Astrocyte (in vitro differentiated cells and primary cell): ENCODE data around the gene DNAJB2. TPM values are rescaled to one million over a fixed set of nuclear protein-coding genes. Genes with fewer than 3 reads are reported as not detected.

Source experiments
- DNase-seq: peaks from one replicate; pipeline ENCODE4 v3.0.0-alpha.2; 2010; ENCODE audit warnings: low read depth
- FAIRE-seq: peaks from 2 replicates; lab custom pipeline; 2011; peaks lifted over from hg19 to GRCh38; lab: Jason Lieb, UNC
- H2AFZ ChIP-seq: 2 replicates; pipeline ENCODE4 v1.6.0; 2012; ENCODE audit warnings: low read depth, low read length, inconsistent platforms
- H3K27ac ChIP-seq: 2 replicates; pipeline ENCODE4 v1.5.1; 2011; ENCODE audit warnings: low read depth, low read length, inconsistent platforms
- H3K27me3 ChIP-seq: 2 replicates; pipeline ENCODE4 v1.6.0; 2011; ENCODE audit warnings: low read length, inconsistent platforms; ENCODE audit not compliant: insufficient read depth
- H3K36me3 ChIP-seq: 2 replicates; pipeline ENCODE4 v1.5.1; 2011; ENCODE audit warnings: low read length, inconsistent platforms; ENCODE audit not compliant: insufficient read depth
- H3K4me1 ChIP-seq: 2 replicates; pipeline ENCODE4 v1.5.1; 2011; ENCODE audit warnings: low read length, inconsistent platforms; ENCODE audit not compliant: insufficient read depth
- H3K4me2 ChIP-seq: 2 replicates; pipeline ENCODE4 v1.6.0; 2012; ENCODE audit warnings: low read length, inconsistent platforms
- H3K4me3 ChIP-seq: 2 replicates; pipeline ENCODE4 v1.5.1; 2011; ENCODE audit warnings: low read depth, mild to moderate bottlenecking, low read length, inconsistent platforms; ENCODE audit not compliant: insufficient read depth
- H3K79me2 ChIP-seq: 2 replicates; pipeline ENCODE4 v1.6.0; 2012; ENCODE audit warnings: mild to moderate bottlenecking, low read length, inconsistent platforms; ENCODE audit not compliant: insufficient read depth
- H3K9ac ChIP-seq: 2 replicates; pipeline ENCODE4 v1.6.0; 2012; ENCODE audit warnings: mild to moderate bottlenecking, low read length, inconsistent platforms
- H3K9me3 ChIP-seq: 2 replicates; pipeline ENCODE4 v1.5.1; 2012; ENCODE audit warnings: low read depth, mild to moderate bottlenecking, low read length, inconsistent platforms; ENCODE audit not compliant: insufficient read depth
- H4K20me1 ChIP-seq: 2 replicates; pipeline ENCODE4 v1.6.0; 2012; ENCODE audit warnings: low read length, inconsistent platforms; ENCODE audit not compliant: insufficient read depth
- H3K27ac Mint-ChIP-seq: one replicate; pipeline ENCODE4 v1.8.0; 2021; ENCODE audit warnings: mild to moderate bottlenecking, mixed read lengths; ENCODE audit not compliant: unreplicated experiment
- H3K27me3 Mint-ChIP-seq: one replicate; pipeline ENCODE4 v1.8.0; 2021; ENCODE audit warnings: low read depth, mixed read lengths; ENCODE audit not compliant: unreplicated experiment
- H3K36me3 Mint-ChIP-seq: one replicate; pipeline ENCODE4 v1.8.0; 2021; ENCODE audit warnings: low read depth, mixed read lengths; ENCODE audit not compliant: unreplicated experiment
- H3K4me1 Mint-ChIP-seq: one replicate; pipeline ENCODE4 v1.8.0; 2021; ENCODE audit warnings: low read depth, mixed read lengths; ENCODE audit not compliant: unreplicated experiment
- H3K4me3 Mint-ChIP-seq: one replicate; pipeline ENCODE4 v1.8.0; 2021; ENCODE audit warnings: mild to moderate bottlenecking, moderate library complexity, mixed read lengths; ENCODE audit not compliant: unreplicated experiment
- H3K9me3 Mint-ChIP-seq: one replicate; pipeline ENCODE4 v1.8.0; 2021; ENCODE audit warnings: mild to moderate bottlenecking, mixed read lengths; ENCODE audit not compliant: unreplicated experiment
- EZH2 ChIP-seq: IDR thresholded peaks from 2 replicates; pipeline ENCODE4 v1.6.1; 2012; ENCODE audit warnings: mild to moderate bottlenecking, low read length, inconsistent platforms; ENCODE audit not compliant: insufficient read depth
- total RNA-seq: library from RNA; stranded (reverse); gene quantifications from 2 replicates; pipeline ENCODE4 v1.2.1, GENCODE V29; 2021
- TF ChIP-seq, protein P1 (sequence below): IDR thresholded peaks from 2 replicates; pipeline ENCODE4 v1.5.1; 2011; ENCODE audit warnings: low read depth, mild to moderate bottlenecking, inconsistent platforms, low read length, moderate library complexity; ENCODE audit not compliant: insufficient read depth

The DNAJB2 gene
- total RNA-seq, 1 donor from 2014 or later = 53.9 TPM

DNA sequence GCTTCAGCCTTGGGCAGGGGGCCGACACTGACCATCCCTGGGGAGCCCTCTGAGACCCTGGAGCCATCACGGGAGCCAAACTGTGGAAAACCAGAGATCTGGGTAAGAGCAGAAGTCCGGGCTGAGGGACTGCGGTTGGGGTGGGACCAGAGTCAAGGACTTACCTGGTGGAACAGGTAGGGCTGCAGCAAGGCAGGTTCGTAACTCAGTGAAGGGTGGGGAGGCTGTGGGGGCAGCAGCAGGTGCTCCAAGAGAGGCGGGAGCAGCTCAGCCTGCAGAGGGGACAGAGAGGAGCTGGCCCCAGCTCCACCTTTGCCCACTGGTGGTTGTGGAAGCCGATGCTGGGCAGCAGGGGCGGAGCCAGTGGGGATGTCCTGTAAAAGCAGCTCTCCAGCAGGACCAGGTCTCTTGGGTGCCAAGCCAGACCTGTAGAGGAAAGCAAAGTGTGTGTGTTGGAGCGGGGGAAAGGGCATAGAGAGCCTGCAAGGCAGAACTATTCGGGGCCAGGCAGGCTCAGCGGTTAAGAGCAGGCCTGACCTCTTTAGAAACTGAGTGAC is 23.3 kb downstream of the DNAJB2 start:
- Histone ChIP-seq H3K4me2 (no peak overlapping the region), H4K20me1 (peaks cover 1% of the 10 kb centered on the region), H3K79me2 (no peaks in the 10 kb centered on the region), H2AFZ (no peak overlapping the region), H3K36me3 (no peaks in the 10 kb centered on the region), H3K4me3 (no peak overlapping the region), H3K9me3 (no peaks in the 10 kb centered on the region), H3K9ac (no peak overlapping the region), H3K27me3 (peaks cover 3% of the 10 kb centered on the region), H3K4me1 (no peaks in the 10 kb centered on the region), H3K27ac (no peak overlapping the region)
- TF ChIP-seq, protein P1, sequence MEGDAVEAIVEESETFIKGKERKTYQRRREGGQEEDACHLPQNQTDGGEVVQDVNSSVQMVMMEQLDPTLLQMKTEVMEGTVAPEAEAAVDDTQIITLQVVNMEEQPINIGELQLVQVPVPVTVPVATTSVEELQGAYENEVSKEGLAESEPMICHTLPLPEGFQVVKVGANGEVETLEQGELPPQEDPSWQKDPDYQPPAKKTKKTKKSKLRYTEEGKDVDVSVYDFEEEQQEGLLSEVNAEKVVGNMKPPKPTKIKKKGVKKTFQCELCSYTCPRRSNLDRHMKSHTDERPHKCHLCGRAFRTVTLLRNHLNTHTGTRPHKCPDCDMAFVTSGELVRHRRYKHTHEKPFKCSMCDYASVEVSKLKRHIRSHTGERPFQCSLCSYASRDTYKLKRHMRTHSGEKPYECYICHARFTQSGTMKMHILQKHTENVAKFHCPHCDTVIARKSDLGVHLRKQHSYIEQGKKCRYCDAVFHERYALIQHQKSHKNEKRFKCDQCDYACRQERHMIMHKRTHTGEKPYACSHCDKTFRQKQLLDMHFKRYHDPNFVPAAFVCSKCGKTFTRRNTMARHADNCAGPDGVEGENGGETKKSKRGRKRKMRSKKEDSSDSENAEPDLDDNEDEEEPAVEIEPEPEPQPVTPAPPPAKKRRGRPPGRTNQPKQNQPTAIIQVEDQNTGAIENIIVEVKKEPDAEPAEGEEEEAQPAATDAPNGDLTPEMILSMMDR = no peak
- TF ChIP-seq EZH2 = no peak
- DNase-seq (no peak), FAIRE-seq (no peak)
- Mint-ChIP-seq H3K27ac (no peak overlapping the region), H3K27me3 (peaks cover 21% of the 10 kb centered on the region), H3K4me1 (peaks cover 11% of the 10 kb centered on the region), H3K36me3 (peaks cover 24% of the 10 kb centered on the region), H3K9me3 (no peaks in the 10 kb centered on the region), H3K4me3 (no peak overlapping the region)

DNA sequence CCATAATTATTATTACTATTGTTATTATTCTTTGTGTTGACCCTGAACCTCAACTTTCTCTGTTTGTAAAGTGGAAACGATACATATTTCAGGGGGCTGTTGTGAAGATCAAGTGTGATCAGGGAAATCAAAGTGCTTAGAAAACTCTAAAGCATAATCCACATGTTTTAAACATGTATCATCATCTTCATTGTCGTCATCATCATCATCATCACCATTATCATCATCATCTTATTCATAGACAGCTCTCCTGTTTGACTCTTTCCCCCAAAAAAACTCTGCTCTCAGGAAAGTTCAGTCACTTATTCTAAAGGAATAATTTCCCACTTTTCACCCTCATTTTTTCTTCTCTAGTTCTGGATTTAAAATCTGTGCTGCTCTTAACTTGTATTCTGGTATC is 25.1 kb downstream of the DNAJB2 start:
- Histone ChIP-seq H3K27me3 (peaks cover 3% of the 10 kb centered on the region), H2AFZ (no peak overlapping the region), H4K20me1 (peaks cover 6% of the 10 kb centered on the region), H3K9me3 (no peaks in the 10 kb centered on the region), H3K9ac (no peak overlapping the region), H3K4me2 (no peak overlapping the region), H3K4me3 (no peak overlapping the region), H3K27ac (no peak overlapping the region), H3K4me1 (peaks cover 4% of the 10 kb centered on the region), H3K79me2 (no peaks in the 10 kb centered on the region), H3K36me3 (no peaks in the 10 kb centered on the region)
- DNase-seq (no peak), FAIRE-seq (no peak)
- Mint-ChIP-seq H3K27ac (no peak overlapping the region), H3K4me1 (peaks cover 5% of the 10 kb centered on the region), H3K36me3 (peaks cover 24% of the 10 kb centered on the region), H3K27me3 (peaks cover 19% of the 10 kb centered on the region), H3K4me3 (no peak overlapping the region), H3K9me3 (no peaks in the 10 kb centered on the region)
- TF ChIP-seq, protein P1 = no peak
- no peak for TF ChIP-seq EZH2

DNA sequence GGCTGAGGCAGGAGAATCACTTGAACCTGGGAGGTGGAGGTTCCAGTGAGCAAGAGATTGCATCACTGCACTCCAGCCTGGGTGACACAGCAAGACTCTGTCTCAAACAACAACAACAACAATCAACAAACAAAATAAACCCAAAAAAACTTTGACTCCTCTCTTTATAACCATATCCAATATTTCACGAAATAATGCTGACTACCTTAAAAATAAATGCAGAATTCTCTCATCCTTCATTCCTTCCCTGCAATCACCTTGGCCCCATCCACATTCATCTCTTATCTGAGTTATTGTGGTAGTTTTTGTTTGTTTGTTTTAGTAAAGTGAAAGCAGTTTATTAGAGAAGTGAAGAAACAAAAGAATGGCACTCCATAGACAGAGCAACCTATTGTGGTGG is 26.9 kb downstream of the DNAJB2 start:
- DNase-seq = no peak
- H3K9me3 ChIP-seq = no peaks in the 10 kb centered on the region
- H3K9me3 Mint-ChIP-seq = no peaks in the 10 kb centered on the region
- H3K79me2 ChIP-seq = no peaks in the 10 kb centered on the region
- TF ChIP-seq, protein P1 = no peak
- no peak for TF ChIP-seq EZH2
- H3K4me3 ChIP-seq = no peak overlapping the region
- no peaks in the 10 kb centered on the region for H3K36me3 ChIP-seq
- no peak overlapping the region for H2AFZ ChIP-seq
- H3K27me3 ChIP-seq = peaks cover 12% of the 10 kb centered on the region
- H3K27ac ChIP-seq = no peak overlapping the region
- no peak overlapping the region for H3K4me3 Mint-ChIP-seq
- peaks cover 4% of the 10 kb centered on the region for H3K4me1 ChIP-seq
- H3K27me3 Mint-ChIP-seq = peaks cover 16% of the 10 kb centered on the region
- peaks cover 22% of the 10 kb centered on the region for H3K36me3 Mint-ChIP-seq
- H3K4me1 Mint-ChIP-seq = no peaks in the 10 kb centered on the region
- no peak overlapping the region for H3K9ac ChIP-seq
- H3K4me2 ChIP-seq = no peak overlapping the region
- no peak overlapping the region for H3K27ac Mint-ChIP-seq
- H4K20me1 ChIP-seq = peaks cover 6% of the 10 kb centered on the region
- no peak for FAIRE-seq
